Stomach (tissue), 4 donors: ENCODE measurements around the gene GRIFIN.

Experiments
- CTCF ChIP-seq, 7 experiments: fragments of 450-650 bp in 4 of 7; fragments of 200-600 bp in 3 of 7; sonication (generic) in 3 of 7; IDR thresholded peaks; one replicate each; pipeline ENCODE4 v1.5.1; 2016 to 2019; ENCODE audit warnings: antibody characterized with exemption in 7 of 7, control low read depth in 2 of 7, mild to moderate bottlenecking in 1 of 7
- EP300 ChIP-seq: sonication (generic); formaldehyde crosslinking; IDR thresholded peaks from one replicate; pipeline ENCODE4 v1.6.1; 2017; ENCODE audit warnings: antibody characterized with exemption
- POLR2A ChIP-seq, 4 donors: fragments of 450-650 bp; IDR thresholded peaks; one replicate each; pipeline ENCODE4 v1.6.1; 2016; ENCODE audit warnings: antibody characterized with exemption in 4 of 4, control low read depth in 2 of 4, mild to moderate bottlenecking in 1 of 4, moderate library complexity in 1 of 4
- POLR2AphosphoS5 ChIP-seq, 3 donors: sonication (generic); formaldehyde crosslinking; IDR thresholded peaks; one replicate each; pipeline ENCODE4 v1.6.1; 2016; ENCODE audit warnings: antibody characterized with exemption in 3 of 3

- TF ChIP-seq CTCF (IDR thresholded peaks at IDR 0.05), result no peak
- TF ChIP-seq POLR2AphosphoS5 (IDR thresholded peaks at IDR 0.05), result no peak
- no peak for TF ChIP-seq POLR2A (IDR thresholded peaks at IDR 0.05)
- no peak for TF ChIP-seq EP300
Measured at GRCh38 chr7:2483494-2483893, 7.3 kb upstream of the GRIFIN start.
